Cardiac fibroblast (primary cell): ENCODE measurements around the gene STAG1.

Experiments
- DNase-seq, 2 donors: peaks; one replicate each; pipeline versions ENCODE4 v3.0.0 to v3.0.0-alpha.2; 2010; ENCODE audit warnings: low read depth in 2 of 2
- H3K4me3 ChIP-seq, 2 donors: replicated peaks in 1 of 2; 1 replicate in 1 of 2; 2 replicates in 1 of 2; pipeline ENCODE4 v1.5.1; 2011; ENCODE audit warnings: low read depth in 2 of 2, low read length in 2 of 2, mild to moderate bottlenecking in 2 of 2, moderate library complexity in 1 of 2
- CTCF ChIP-seq: IDR thresholded peaks from one replicate; pipeline ENCODE4 v1.5.1; 2011; ENCODE audit warnings: low read depth, mild to moderate bottlenecking, low read length, inconsistent platforms

The STAG1 gene

GRCh38 chr3:136685882-136686281 lies 66.3 kb downstream of the STAG1 start:
- TF ChIP-seq CTCF, result no peak
- DNase-seq, result no peak
- H3K4me3 ChIP-seq, result no peak overlapping the region

- no peak for DNase-seq
Measured at GRCh38 chr3:136682740-136683312, 69.4 kb downstream of the STAG1 start.

GRCh38 chr3:136678981-136679380 lies 73.2 kb downstream of the STAG1 start:
- no peak overlapping the region for H3K4me3 ChIP-seq
- peak in 1 of 2 donors; percentile 39 for DNase-seq
- no peak for TF ChIP-seq CTCF

More at GRCh38 chr3:136682740-136683312, 69.4 kb downstream of the STAG1 start:
- TF ChIP-seq CTCF, result no peak
- no peak overlapping the region for H3K4me3 ChIP-seq

GRCh38 chr3:136676009-136676408 lies 76.2 kb downstream of the STAG1 start:
- TF ChIP-seq CTCF, result no peak
- no peak overlapping the region for H3K4me3 ChIP-seq
- DNase-seq, result no peak

GRCh38 chr3:136675150-136675858 lies 76.9 kb downstream of the STAG1 start:
- no peak for DNase-seq
- no peak for TF ChIP-seq CTCF
- H3K4me3 ChIP-seq, result no peak overlapping the region

- TF ChIP-seq CTCF, result no peak
- DNase-seq, result no peak
- no peak overlapping the region for H3K4me3 ChIP-seq
Measured at GRCh38 chr3:136672457-136672856, 79.7 kb downstream of the STAG1 start.
